CD8-positive, alpha-beta memory T cell (primary cell): ENCODE measurements around the gene ERFL. TPM values are rescaled to one million over a fixed set of nuclear protein-coding genes. Genes with fewer than 3 reads are reported as not detected.

Experiments used
- CTCF ChIA-PET: fragments of 350-600 bp; sonication (Branson Sonifier 250); formaldehyde crosslinking; loops from one replicate; lab custom pipeline; 2021; ENCODE audit warnings: antibody characterized with exemption; lab: Charles Lee
- POLR2A ChIA-PET: fragments of 350-600 bp; sonication (Branson Sonifier 250); formaldehyde crosslinking; loops from one replicate; lab custom pipeline; 2021; ENCODE audit warnings: antibody characterized with exemption; lab: Charles Lee
- DNase-seq, 5 donors: peaks; one replicate each; pipeline versions ENCODE4 v3.0.0 to v3.0.0-alpha.2; 2020 to 2022; ENCODE audit warnings: mixed read lengths in 1 of 5
- H3K27ac ChIP-seq: one replicate; pipeline ENCODE4 v1.7.0; 2013; ENCODE audit warnings: low read depth, mild to moderate bottlenecking, low read length, moderate library complexity
- H3K27me3 ChIP-seq: 2 replicates; pipeline ENCODE4 v1.7.0; 2013; ENCODE audit warnings: low read length, mild to moderate bottlenecking; ENCODE audit not compliant: insufficient read depth, poor library complexity, severe bottlenecking
- H3K36me3 ChIP-seq: 2 replicates; pipeline ENCODE4 v1.7.0; 2013; ENCODE audit warnings: mild to moderate bottlenecking, low read length, moderate library complexity; ENCODE audit not compliant: insufficient read depth
- H3K4me1 ChIP-seq: 2 replicates; pipeline ENCODE4 v1.7.0; 2013; ENCODE audit warnings: mild to moderate bottlenecking, low read length, moderate library complexity; ENCODE audit not compliant: insufficient read depth
- H3K4me3 ChIP-seq: 2 replicates; pipeline ENCODE4 v1.7.0; 2013; ENCODE audit warnings: mild to moderate bottlenecking, low read length
- H3K9me3 ChIP-seq: 2 replicates; pipeline ENCODE4 v1.7.0; 2013; ENCODE audit warnings: mild to moderate bottlenecking, low read length
- H3K27ac Mint-ChIP-seq, 8 donors: one replicate each; pipeline ENCODE4 v1.8.0; 2020 to 2021; ENCODE audit warnings: mixed read lengths in 8 of 8, mild to moderate bottlenecking in 6 of 8, inconsistent platforms in 3 of 8, moderate library complexity in 3 of 8
- H3K27me3 Mint-ChIP-seq, 2 donors: one replicate each; pipeline ENCODE4 v1.8.0; 2020 to 2021; ENCODE audit warnings: mixed read lengths in 2 of 2, mild to moderate bottlenecking in 1 of 2, moderate library complexity in 1 of 2
- H3K36me3 Mint-ChIP-seq, 3 donors: one replicate each; pipeline ENCODE4 v1.8.0; 2020 to 2021; ENCODE audit warnings: mixed read lengths in 3 of 3, inconsistent platforms in 1 of 3, mild to moderate bottlenecking in 1 of 3
- H3K4me1 Mint-ChIP-seq, 3 donors: one replicate each; pipeline ENCODE4 v1.8.0; 2020 to 2021; ENCODE audit warnings: mixed read lengths in 3 of 3, inconsistent platforms in 1 of 3, mild to moderate bottlenecking in 1 of 3
- H3K4me3 Mint-ChIP-seq, 7 donors: one replicate each; pipeline ENCODE4 v1.8.0; 2020 to 2021; ENCODE audit warnings: mixed read lengths in 7 of 7, mild to moderate bottlenecking in 6 of 7, moderate library complexity in 4 of 7, inconsistent platforms in 2 of 7
- H3K9me3 Mint-ChIP-seq, 5 donors: one replicate each; pipeline ENCODE4 v1.8.0; 2020 to 2022; ENCODE audit warnings: mixed read lengths in 5 of 5, mild to moderate bottlenecking in 3 of 5, moderate library complexity in 2 of 5, inconsistent platforms in 1 of 5
- polyA plus RNA-seq: library from polyadenylated mRNA; unstranded; fragments of 300-500 nt; fragmentation: Illumina TruSeq; gene quantifications from one replicate; pipeline ENCODE4 v1.2.3, GENCODE V29; 2021
- total RNA-seq, 2 experiments: library from RNA; stranded (reverse); gene quantifications; one replicate each; pipeline ENCODE4 v1.2.3, GENCODE V29; 2021

Gene ERFL
- total RNA-seq (1 to 10 TPM; 1.3 to 1.4 TPM), polyA plus RNA-seq (not detected)

DNA sequence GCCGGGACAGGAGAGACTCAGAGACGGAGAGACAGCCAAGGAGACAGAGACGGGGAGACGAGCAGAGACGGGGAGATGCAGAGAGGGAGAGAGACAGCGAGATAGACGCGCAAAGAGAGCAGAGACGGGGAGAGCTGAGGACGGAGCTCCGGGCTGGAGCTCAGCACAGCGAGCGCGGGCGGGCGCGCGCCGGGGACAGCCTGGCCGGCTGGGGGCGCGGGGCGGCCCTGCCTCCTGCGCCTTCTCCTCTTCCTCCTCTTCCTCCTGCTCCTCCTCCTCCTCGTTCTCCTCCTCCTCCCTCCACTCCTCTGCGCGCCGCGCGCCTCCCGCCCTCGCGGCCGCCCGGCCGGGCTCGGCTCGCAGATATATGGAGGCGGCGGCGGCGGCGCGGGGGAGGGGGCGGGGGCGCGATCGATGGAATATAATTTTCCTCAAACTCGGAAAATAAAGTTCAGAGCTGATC is at the start of gene ERFL:
ERFL (minus strand) TSS at position 229 of the 463 bp plus-strand sequence. CDS start 15,530 bp downstream, outside the sequence.
- no peaks in the 10 kb centered on the region for H3K9me3 ChIP-seq
- peak within 1 kb of the TSS; percentile 75 for H3K4me3 ChIP-seq
- H3K27ac Mint-ChIP-seq = peak within 1 kb of the TSS; percentile 66 to 92 (median 86)
- no peaks in the 10 kb centered on the region for H3K27me3 ChIP-seq
- no peaks in the 10 kb centered on the region for H3K36me3 ChIP-seq
- peaks cover 29% of the 10 kb centered on the region for H3K4me1 ChIP-seq
- peak within 1 kb of the TSS; percentile 53 for H3K27ac ChIP-seq
- ChIA-PET POLR2A (interaction anchor here (0.7 to 1.4 kb wide), 6 partner anchors 31 to 69 kb away, joined by 3 to 6 read pairs (median 4); partner anchors contain the start of gene RPS19), CTCF (interaction anchor here (1.0 to 5.1 kb wide), 3 partner anchors 17 to 55 kb away, joined by 3 to 30 read pairs (median 4); no protein-coding TSS in a partner anchor)
- H3K36me3 Mint-ChIP-seq = peaks cover 0 to 5% (median 0%) of the 10 kb centered on the region in 3 donors
- peak within 1 kb of the TSS; percentile 86 to 94 (median 88) for H3K4me3 Mint-ChIP-seq
- H3K27me3 Mint-ChIP-seq = peaks cover 2 to 4% of the 10 kb centered on the region in 2 donors
- peaks cover 24 to 30% (median 28%) of the 10 kb centered on the region in 3 donors for H3K4me1 Mint-ChIP-seq
- H3K9me3 Mint-ChIP-seq = no peaks in the 10 kb centered on the region
- DNase-seq = peak in 1 of 5 donors; percentile 50

- POLR2A ChIA-PET = no interaction called here
- H3K27ac ChIP-seq = no peak overlapping the region
- Mint-ChIP-seq H3K4me1 (no peaks in the 10 kb centered on the region), H3K27me3 (no peaks in the 10 kb centered on the region), H3K27ac (no peak overlapping the region), H3K4me3 (no peak overlapping the region), H3K9me3 (no peaks in the 10 kb centered on the region), H3K36me3 (peaks cover 0 to 22% (median 10%) of the 10 kb centered on the region in 3 donors)
- CTCF ChIA-PET = no interaction called here
- no peak overlapping the region for H3K4me3 ChIP-seq
- H3K36me3 ChIP-seq = no peaks in the 10 kb centered on the region
- no peaks in the 10 kb centered on the region for H3K9me3 ChIP-seq
- DNase-seq = no peak
- no peaks in the 10 kb centered on the region for H3K27me3 ChIP-seq
- H3K4me1 ChIP-seq = no peaks in the 10 kb centered on the region
Observed at GRCh38 chr19:41977916-41978315, 49.7 kb upstream of the ERFL start.

DNA sequence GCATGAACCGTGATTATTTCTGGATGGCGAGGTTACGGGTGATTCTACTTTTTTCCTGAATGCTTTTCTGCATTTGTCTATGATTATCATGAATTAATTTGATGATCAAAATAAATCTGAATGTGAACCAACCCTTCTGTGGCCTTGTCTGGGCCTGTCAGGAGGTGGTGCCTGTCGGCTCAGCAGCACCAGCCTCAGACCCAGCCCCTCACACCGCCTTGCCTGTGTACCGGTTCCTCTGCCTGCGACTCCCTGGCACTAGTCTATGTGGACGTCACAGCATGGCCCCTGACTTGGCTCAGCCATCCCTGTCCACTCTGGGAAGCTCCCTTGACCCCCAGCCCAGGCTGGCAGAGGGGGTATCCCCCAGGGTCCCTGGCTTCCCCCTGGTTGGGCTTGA is 46.4 kb upstream of the ERFL start:
- H3K27ac Mint-ChIP-seq = no peak overlapping the region
- no peaks in the 10 kb centered on the region for H3K27me3 Mint-ChIP-seq
- no peak overlapping the region for H3K27ac ChIP-seq
- CTCF ChIA-PET = interaction anchor here (1.5 kb wide), 1 partner anchor 60 kb away, joined by 4 read pairs; no protein-coding TSS in a partner anchor
- H3K27me3 ChIP-seq = no peaks in the 10 kb centered on the region
- H3K36me3 Mint-ChIP-seq = peaks cover 0 to 17% (median 9%) of the 10 kb centered on the region in 3 donors
- no peak for DNase-seq
- H3K4me3 ChIP-seq = no peak overlapping the region
- H3K36me3 ChIP-seq = no peaks in the 10 kb centered on the region
- H3K4me1 ChIP-seq = no peaks in the 10 kb centered on the region
- H3K9me3 Mint-ChIP-seq = peaks cover 0 to 2% (median 0%) of the 10 kb centered on the region in 5 donors
- H3K4me3 Mint-ChIP-seq = no peak overlapping the region
- POLR2A ChIA-PET = no interaction called here
- H3K4me1 Mint-ChIP-seq = no peaks in the 10 kb centered on the region
- no peaks in the 10 kb centered on the region for H3K9me3 ChIP-seq

DNA sequence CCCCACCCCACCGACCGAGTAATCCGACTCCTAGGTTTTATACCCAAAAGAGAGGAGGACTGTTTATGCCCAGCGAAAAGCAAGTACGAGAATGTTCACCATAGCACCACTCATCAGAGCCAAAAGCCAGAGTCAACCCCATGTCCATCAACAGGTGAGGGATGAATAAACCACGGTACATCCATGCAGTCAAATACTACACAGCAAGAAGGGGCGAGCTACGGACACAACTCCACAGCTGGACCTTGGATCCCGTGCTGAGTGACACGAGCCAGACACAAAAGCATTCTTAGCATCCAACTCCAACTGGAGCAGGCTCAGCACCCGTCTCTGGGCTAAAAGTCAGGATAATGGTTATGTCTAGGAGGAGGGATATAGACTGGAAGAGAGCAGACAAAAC is 43.1 kb upstream of the ERFL start:
- Mint-ChIP-seq H3K27ac (no peak overlapping the region), H3K27me3 (no peaks in the 10 kb centered on the region), H3K9me3 (peaks cover 0 to 2% (median 0%) of the 10 kb centered on the region in 5 donors), H3K4me1 (no peaks in the 10 kb centered on the region), H3K4me3 (no peak overlapping the region), H3K36me3 (peaks cover 4 to 15% (median 7%) of the 10 kb centered on the region in 3 donors)
- CTCF ChIA-PET = no interaction called here
- no peaks in the 10 kb centered on the region for H3K27me3 ChIP-seq
- no peak for DNase-seq
- POLR2A ChIA-PET = no interaction called here
- H3K27ac ChIP-seq = no peak overlapping the region
- H3K36me3 ChIP-seq = no peaks in the 10 kb centered on the region
- no peak overlapping the region for H3K4me3 ChIP-seq
- H3K4me1 ChIP-seq = no peaks in the 10 kb centered on the region
- no peaks in the 10 kb centered on the region for H3K9me3 ChIP-seq

GRCh38 chr19:41969772-41970458 is 41.7 kb upstream of the ERFL start:
- Histone ChIP-seq H3K27me3 (no peaks in the 10 kb centered on the region), H3K4me1 (no peaks in the 10 kb centered on the region), H3K36me3 (no peaks in the 10 kb centered on the region), H3K27ac (no peak overlapping the region), H3K4me3 (no peak overlapping the region), H3K9me3 (no peaks in the 10 kb centered on the region)
- Mint-ChIP-seq H3K9me3 (peaks cover 0 to 2% (median 0%) of the 10 kb centered on the region in 5 donors), H3K4me1 (peaks cover 0 to 2% (median 0%) of the 10 kb centered on the region in 3 donors), H3K27ac (no peak overlapping the region), H3K36me3 (peaks cover 4 to 14% (median 8%) of the 10 kb centered on the region in 3 donors), H3K27me3 (no peaks in the 10 kb centered on the region), H3K4me3 (no peak overlapping the region)
- CTCF ChIA-PET = no interaction called here
- no peak for DNase-seq
- POLR2A ChIA-PET = no interaction called here

DNA sequence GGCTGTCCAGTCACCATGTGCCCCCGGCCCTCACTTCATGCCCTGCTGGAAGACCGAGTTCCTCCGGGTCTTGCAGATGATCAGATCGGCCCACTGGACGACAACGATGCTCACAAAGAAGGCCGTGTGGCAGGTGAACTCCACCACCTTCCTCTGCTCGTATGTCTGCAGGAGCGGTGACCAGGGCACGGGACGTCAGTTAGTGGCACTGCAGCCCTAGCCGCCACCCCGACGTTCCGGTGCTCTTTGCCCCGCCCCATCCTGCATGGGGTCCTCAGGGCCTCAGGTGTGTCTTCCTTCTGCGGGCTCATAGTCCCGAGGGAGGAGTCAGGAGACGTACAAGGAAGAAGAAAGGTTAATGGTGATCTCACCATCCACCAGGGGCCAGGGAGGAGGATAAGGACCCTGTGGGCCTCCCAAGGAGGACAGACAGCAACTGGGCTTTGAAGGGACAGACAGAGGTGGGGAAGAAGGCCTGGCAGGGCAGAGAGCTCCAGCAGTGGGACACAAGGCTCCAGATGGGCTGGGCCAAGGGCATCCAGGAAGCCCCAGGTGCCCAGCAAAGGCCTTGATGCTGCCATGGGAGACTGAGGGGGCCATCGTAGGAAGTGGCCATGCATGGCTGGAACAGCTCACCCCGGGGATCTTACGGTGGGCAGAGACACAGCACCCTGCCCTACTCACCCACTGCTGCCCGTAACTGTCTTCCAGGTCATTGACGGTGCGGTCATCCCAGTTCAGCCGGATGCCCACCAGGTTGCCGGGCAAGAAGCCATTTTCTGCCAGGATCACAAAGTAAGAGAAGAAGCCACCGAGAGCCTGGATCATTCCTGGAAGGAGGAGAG is 40.7 kb upstream of the ERFL start:
- Mint-ChIP-seq H3K27ac (no peak overlapping the region), H3K9me3 (peaks cover 0 to 2% (median 0%) of the 10 kb centered on the region in 5 donors), H3K4me1 (peaks cover 0 to 2% (median 0%) of the 10 kb centered on the region in 3 donors), H3K36me3 (peaks cover 4 to 14% (median 7%) of the 10 kb centered on the region in 3 donors), H3K4me3 (no peak overlapping the region), H3K27me3 (no peaks in the 10 kb centered on the region)
- no peak for DNase-seq
- H3K9me3 ChIP-seq = no peaks in the 10 kb centered on the region
- ChIA-PET CTCF (no interaction called here), POLR2A (no interaction called here)
- H3K36me3 ChIP-seq = no peaks in the 10 kb centered on the region
- no peaks in the 10 kb centered on the region for H3K4me1 ChIP-seq
- H3K4me3 ChIP-seq = no peak overlapping the region
- no peak overlapping the region for H3K27ac ChIP-seq
- no peaks in the 10 kb centered on the region for H3K27me3 ChIP-seq

DNA sequence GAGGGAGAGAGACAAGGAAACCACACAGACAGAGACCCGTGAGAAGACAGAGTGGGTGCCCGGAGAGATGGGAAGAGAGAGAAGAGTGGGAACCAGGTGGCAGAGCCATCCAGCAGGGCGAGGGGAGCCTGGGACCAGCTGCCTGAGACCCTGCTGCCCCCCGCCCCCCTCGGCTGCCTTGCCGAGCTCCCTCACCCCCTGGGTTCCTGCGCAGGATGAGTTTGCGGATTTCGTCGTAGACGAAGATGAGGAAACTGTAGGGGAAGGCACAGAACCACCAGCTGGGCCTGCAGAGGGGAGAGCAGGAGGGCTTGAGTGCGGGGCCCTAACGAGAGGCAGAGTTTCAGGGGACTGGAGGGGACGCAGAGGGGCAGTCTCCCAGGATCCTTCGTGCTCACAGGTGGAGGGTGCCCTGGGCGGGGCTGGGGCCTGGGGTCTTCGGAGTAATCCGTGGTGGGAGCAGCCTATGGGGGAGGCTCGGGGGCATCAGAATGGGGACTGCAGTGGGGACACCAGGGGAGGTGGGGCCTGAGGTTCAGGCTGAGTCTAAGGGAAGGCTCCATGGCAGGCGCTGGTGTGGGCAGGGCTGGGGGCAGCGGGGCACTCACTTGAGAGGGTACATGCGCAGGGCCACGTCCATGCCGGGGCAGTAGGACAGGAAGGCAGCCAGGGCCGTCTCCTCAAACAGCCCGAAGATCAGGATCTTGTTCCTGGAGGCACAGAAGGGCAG is 39.0 kb upstream of the ERFL start:
- CTCF ChIA-PET = no interaction called here

More for the DNA sequence above, 39.0 kb upstream of the ERFL start:
- peak overlapping the region in 1 of 8 donors; percentile 94 for H3K27ac Mint-ChIP-seq
- POLR2A ChIA-PET = no interaction called here
- Histone ChIP-seq H3K36me3 (no peaks in the 10 kb centered on the region), H3K9me3 (no peaks in the 10 kb centered on the region), H3K4me1 (no peaks in the 10 kb centered on the region), H3K27me3 (no peaks in the 10 kb centered on the region), H3K27ac (no peak overlapping the region), H3K4me3 (no peak overlapping the region)
- no peak for DNase-seq
- H3K4me3 Mint-ChIP-seq = no peak overlapping the region
- peaks cover 0 to 2% (median 0%) of the 10 kb centered on the region in 5 donors for H3K9me3 Mint-ChIP-seq
- H3K27me3 Mint-ChIP-seq = no peaks in the 10 kb centered on the region
- peaks cover 0 to 2% (median 0%) of the 10 kb centered on the region in 3 donors for H3K4me1 Mint-ChIP-seq
- H3K36me3 Mint-ChIP-seq = peaks cover 4 to 14% (median 7%) of the 10 kb centered on the region in 3 donors
